K562 (cell line): Measurements from ENCODE around the gene EPB41L4B. TPM values are rescaled to one million over a fixed set of nuclear protein-coding genes. Genes with fewer than 3 reads are reported as not detected.

Source experiments
- FOXK1 ChIP-seq: sonication (generic); formaldehyde crosslinking; IDR thresholded peaks from 2 replicates; pipeline ENCODE4 v1.8.0; 2022; ENCODE audit warnings: missing genetic modification reagents, mild to moderate bottlenecking, borderline replicate concordance
- FOXM1 ChIP-seq, 2 experiments: fragments of 450-650 bp in 1 of 2; sonication (generic) in 1 of 2; formaldehyde crosslinking in 1 of 2; IDR thresholded peaks; 2 replicates each; pipeline versions ENCODE4 v1.6.1 to v1.9.0; 2017 to 2022; ENCODE audit warnings: low read depth in 2 of 2, mild to moderate bottlenecking in 2 of 2, missing genetic modification reagents in 1 of 2, moderate library complexity in 1 of 2
- FOXP4 ChIP-seq: sonication (generic); formaldehyde crosslinking; IDR thresholded peaks from 2 replicates; pipeline ENCODE4 v1.8.0; 2022; ENCODE audit warnings: mild to moderate bottlenecking, missing genetic modification reagents, borderline replicate concordance
- HIVEP1 ChIP-seq: fragments of 250-450 bp; sonication (Bioruptor Pico); IDR thresholded peaks from 2 replicates; pipeline ENCODE4 v1.4.0; 2020; ENCODE audit warnings: mild to moderate bottlenecking
- MTA1 ChIP-seq: fragments of 450-650 bp; IDR thresholded peaks from 2 replicates; pipeline ENCODE4 v1.6.1; 2017; ENCODE audit warnings: borderline replicate concordance
- MTA3 ChIP-seq: fragments of 450-650 bp; formaldehyde crosslinking; IDR thresholded peaks from 2 replicates; pipeline ENCODE4 v1.6.1; 2017; ENCODE audit warnings: mild to moderate bottlenecking, borderline replicate concordance
- PCBP2 ChIP-seq: fragments of 200-400 bp; formaldehyde crosslinking; IDR thresholded peaks from 2 replicates; pipeline ENCODE4 v1.6.1; 2018; ENCODE audit warnings: low read length, low read depth, mild to moderate bottlenecking, moderate library complexity; ENCODE audit not compliant: poor library complexity, severe bottlenecking
- PTTG1 ChIP-seq: fragments of 450-650 bp; IDR thresholded peaks from 2 replicates; pipeline ENCODE4 v1.6.1; 2016; ENCODE audit warnings: low read depth, mild to moderate bottlenecking, missing genetic modification characterization, missing compliant biosample characterization
- SRSF9 ChIP-seq: fragments of 200-400 bp; formaldehyde crosslinking; IDR thresholded peaks from 2 replicates; pipeline ENCODE4 v1.6.1; 2017; ENCODE audit warnings: low read depth, low read length, borderline replicate concordance
- XRCC5 ChIP-seq: fragments of 200-400 bp; formaldehyde crosslinking; IDR thresholded peaks from 2 replicates; pipeline ENCODE4 v1.6.1; 2017; ENCODE audit warnings: low read depth, mild to moderate bottlenecking, low read length
- YY1 ChIP-seq, 3 experiments: IDR thresholded peaks; 2 replicates each; pipeline ENCODE4 v1.6.1; 2011; ENCODE audit warnings: low read length in 2 of 3, mild to moderate bottlenecking in 2 of 3, moderate library complexity in 2 of 3, borderline replicate concordance in 1 of 3, control low read depth in 1 of 3, low read depth in 1 of 3; ENCODE audit not compliant: insufficient read depth in 3 of 3, insufficient replicate concordance in 2 of 3, control insufficient read depth in 1 of 3, insufficient read length in 1 of 3; ENCODE audit errors: extremely low read depth in 1 of 3
- ZKSCAN1 ChIP-seq: fragments of 150-350 bp; IDR thresholded peaks from 2 replicates; pipeline ENCODE4 v1.6.1; 2016; ENCODE audit warnings: low read depth, low read length
- ZNF431 ChIP-seq: sonication (generic); formaldehyde crosslinking; IDR thresholded peaks from 2 replicates; pipeline ENCODE4 v1.8.0; 2022; ENCODE audit warnings: mild to moderate bottlenecking, missing genetic modification reagents
- polyA plus RNA-seq, 8 experiments: library from polyadenylated mRNA; depleted of rRNA in 4 of 8; stranded (reverse) in 5 of 8; unstranded in 3 of 8; fragments of >200 nt; fragmentation: Nextera tagmentation in 2 of 8; fragmentation: Illumina TruSeq in 1 of 8; extraction: Ambion mirVana in 2 of 8; extraction: Trizol in 1 of 8; gene quantifications; 2 replicates each; pipeline versions ENCODE4 v1.2.1 to v1.2.3, GENCODE V29; 2011 to 2014; ENCODE audit warnings: inconsistent platforms in 1 of 8, missing spikeins in 1 of 8
- total RNA-seq, 7 experiments: library from RNA; depleted of rRNA in 6 of 7; stranded (reverse); fragments of >200 nt in 6 of 7; fragmentation: Illumina TruSeq in 2 of 7; extraction: Trizol in 2 of 7; gene quantifications; 2 replicates each; pipeline versions ENCODE4 v1.2.1 to v1.2.3, GENCODE V29; 2011 to 2021; ENCODE audit warnings: low replicate concordance in 1 of 7
- TF ChIP-seq, protein P1 (sequence below): sonication (generic); formaldehyde crosslinking; IDR thresholded peaks from 2 replicates; pipeline ENCODE4 v1.8.0; 2022; ENCODE audit warnings: mild to moderate bottlenecking, missing genetic modification reagents
- TF ChIP-seq, protein P2 (sequence below): fragments of 450-650 bp; IDR thresholded peaks from 2 replicates; pipeline ENCODE4 v1.6.1; 2017; ENCODE audit warnings: mild to moderate bottlenecking, moderate library complexity
- TF ChIP-seq, protein P3 (sequence below): fragments of 450-650 bp; formaldehyde crosslinking; IDR thresholded peaks from 2 replicates; pipeline ENCODE4 v1.4.0; 2022; ENCODE audit warnings: missing genetic modification characterization

The EPB41L4B gene
- total and polyA plus RNA-seq, 9 of the 15 experiments (the other 6 are each of a cell fraction or from before 2014, with no cell fraction given), result 0.09 to 0.38 (median 0.21) TPM

DNA sequence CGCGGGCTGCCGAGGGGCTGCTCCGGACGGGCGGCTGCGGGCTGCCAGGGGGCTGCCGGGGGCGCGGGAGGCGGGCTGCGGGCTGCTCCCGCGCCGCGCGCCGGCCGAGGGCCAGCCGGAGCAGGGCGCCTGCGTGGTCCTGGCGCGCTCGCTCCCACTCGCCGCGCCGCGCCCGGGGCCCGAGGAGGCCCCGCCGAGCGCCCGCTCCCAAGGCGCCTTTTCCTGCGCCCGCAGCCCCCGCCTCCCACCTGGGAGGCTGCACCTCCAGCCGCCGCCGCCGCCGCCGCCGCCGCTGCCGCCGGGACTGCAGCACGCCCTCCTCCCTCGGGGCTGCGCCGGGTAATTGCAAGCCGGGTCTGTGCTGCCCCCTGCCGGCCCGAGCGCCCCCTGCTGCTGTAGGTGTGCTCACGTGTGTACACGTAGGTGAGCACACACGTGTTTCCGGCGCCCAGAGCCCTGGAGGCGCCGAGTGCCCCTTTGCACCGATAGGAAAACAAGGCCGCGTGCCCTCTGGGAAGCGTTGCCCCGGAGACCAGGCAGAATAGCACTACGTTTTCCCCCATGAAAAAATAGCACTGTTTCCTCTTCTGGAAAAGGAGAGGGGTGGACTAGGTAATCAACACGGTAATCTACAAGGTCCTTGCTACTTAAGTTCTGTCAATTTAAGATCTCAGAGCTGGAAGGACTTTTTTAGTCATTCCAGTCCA, at the start of gene EPB41L4B (continued):
- TF ChIP-seq, protein P1, sequence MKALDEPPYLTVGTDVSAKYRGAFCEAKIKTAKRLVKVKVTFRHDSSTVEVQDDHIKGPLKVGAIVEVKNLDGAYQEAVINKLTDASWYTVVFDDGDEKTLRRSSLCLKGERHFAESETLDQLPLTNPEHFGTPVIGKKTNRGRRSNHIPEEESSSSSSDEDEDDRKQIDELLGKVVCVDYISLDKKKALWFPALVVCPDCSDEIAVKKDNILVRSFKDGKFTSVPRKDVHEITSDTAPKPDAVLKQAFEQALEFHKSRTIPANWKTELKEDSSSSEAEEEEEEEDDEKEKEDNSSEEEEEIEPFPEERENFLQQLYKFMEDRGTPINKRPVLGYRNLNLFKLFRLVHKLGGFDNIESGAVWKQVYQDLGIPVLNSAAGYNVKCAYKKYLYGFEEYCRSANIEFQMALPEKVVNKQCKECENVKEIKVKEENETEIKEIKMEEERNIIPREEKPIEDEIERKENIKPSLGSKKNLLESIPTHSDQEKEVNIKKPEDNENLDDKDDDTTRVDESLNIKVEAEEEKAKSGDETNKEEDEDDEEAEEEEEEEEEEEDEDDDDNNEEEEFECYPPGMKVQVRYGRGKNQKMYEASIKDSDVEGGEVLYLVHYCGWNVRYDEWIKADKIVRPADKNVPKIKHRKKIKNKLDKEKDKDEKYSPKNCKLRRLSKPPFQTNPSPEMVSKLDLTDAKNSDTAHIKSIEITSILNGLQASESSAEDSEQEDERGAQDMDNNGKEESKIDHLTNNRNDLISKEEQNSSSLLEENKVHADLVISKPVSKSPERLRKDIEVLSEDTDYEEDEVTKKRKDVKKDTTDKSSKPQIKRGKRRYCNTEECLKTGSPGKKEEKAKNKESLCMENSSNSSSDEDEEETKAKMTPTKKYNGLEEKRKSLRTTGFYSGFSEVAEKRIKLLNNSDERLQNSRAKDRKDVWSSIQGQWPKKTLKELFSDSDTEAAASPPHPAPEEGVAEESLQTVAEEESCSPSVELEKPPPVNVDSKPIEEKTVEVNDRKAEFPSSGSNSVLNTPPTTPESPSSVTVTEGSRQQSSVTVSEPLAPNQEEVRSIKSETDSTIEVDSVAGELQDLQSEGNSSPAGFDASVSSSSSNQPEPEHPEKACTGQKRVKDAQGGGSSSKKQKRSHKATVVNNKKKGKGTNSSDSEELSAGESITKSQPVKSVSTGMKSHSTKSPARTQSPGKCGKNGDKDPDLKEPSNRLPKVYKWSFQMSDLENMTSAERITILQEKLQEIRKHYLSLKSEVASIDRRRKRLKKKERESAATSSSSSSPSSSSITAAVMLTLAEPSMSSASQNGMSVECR, result no peak
- TF ChIP-seq FOXK1 (CRISPR knock-in tag) (no peak), MTA3 (peak; percentile 56; the same call in 1 of the 2 replicates), SRSF9 (no peak), HIVEP1 (CRISPR knock-in tag) (no peak), XRCC5 (peak; percentile 69; the same call in 1 of the 2 replicates), ZKSCAN1 (0 out of 2 replicates have a peak, but pooled peaks have one; percentile 35), MTA1 (no peak), ZNF431 (no peak), PCBP2 (no peak), FOXM1 (IDR thresholded peaks at IDR 0.05; ENCODE audit: low read depth) (no peak), FOXM1 (CRISPR knock-in tag; IDR thresholded peaks at IDR 0.05; ENCODE audit: low read depth) (no peak), FOXP4 (CRISPR knock-in tag) (no peak), YY1 (IDR thresholded peaks at IDR 0.05; ENCODE audit: borderline replicate concordance in 1 of 3, control insufficient read depth in 1 of 3, extremely low read depth in 1 of 3, insufficient read depth in 3 of 3, insufficient read length in 1 of 3, insufficient replicate concordance in 2 of 3, low read depth in 1 of 3, low read length in 2 of 3) (peak in 1 of 3 experiments; percentile 26), PTTG1 (tag) (no peak)
- TF ChIP-seq, protein P2, sequence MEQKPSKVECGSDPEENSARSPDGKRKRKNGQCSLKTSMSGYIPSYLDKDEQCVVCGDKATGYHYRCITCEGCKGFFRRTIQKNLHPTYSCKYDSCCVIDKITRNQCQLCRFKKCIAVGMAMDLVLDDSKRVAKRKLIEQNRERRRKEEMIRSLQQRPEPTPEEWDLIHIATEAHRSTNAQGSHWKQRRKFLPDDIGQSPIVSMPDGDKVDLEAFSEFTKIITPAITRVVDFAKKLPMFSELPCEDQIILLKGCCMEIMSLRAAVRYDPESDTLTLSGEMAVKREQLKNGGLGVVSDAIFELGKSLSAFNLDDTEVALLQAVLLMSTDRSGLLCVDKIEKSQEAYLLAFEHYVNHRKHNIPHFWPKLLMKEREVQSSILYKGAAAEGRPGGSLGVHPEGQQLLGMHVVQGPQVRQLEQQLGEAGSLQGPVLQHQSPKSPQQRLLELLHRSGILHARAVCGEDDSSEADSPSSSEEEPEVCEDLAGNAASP, result no peak
- TF ChIP-seq, protein P3, sequence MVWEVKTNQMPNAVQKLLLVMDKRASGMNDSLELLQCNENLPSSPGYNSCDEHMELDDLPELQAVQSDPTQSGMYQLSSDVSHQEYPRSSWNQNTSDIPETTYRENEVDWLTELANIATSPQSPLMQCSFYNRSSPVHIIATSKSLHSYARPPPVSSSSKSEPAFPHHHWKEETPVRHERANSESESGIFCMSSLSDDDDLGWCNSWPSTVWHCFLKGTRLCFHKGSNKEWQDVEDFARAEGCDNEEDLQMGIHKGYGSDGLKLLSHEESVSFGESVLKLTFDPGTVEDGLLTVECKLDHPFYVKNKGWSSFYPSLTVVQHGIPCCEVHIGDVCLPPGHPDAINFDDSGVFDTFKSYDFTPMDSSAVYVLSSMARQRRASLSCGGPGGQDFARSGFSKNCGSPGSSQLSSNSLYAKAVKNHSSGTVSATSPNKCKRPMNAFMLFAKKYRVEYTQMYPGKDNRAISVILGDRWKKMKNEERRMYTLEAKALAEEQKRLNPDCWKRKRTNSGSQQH (CRISPR knock-in tag), result no peak
